HFF-Myc (cell line): ENCODE data around the gene RNF34.

Experiments
- DNase-seq: peaks from one replicate; pipeline ENCODE4 v3.0.0-alpha.2; 2011; ENCODE audit warnings: low read depth; ENCODE audit errors: extremely low read depth
- H3K4me3 ChIP-seq: replicated peaks from 2 replicates; pipeline ENCODE4 v1.5.1; 2011; ENCODE audit warnings: low read depth, mild to moderate bottlenecking, control low read depth, low read length
- CTCF ChIP-seq: IDR thresholded peaks from 2 replicates; pipeline ENCODE4 v1.5.1; 2012; ENCODE audit warnings: mild to moderate bottlenecking, low read depth, low read length, control low read depth; ENCODE audit errors: missing control alignments

RNF34 gene

GRCh38 chr12:121452985-121453360 lies 53.1 kb downstream of the RNF34 start:
- H3K4me3 ChIP-seq = no peak overlapping the region
- DNase-seq = no peak
- no peak for TF ChIP-seq CTCF

GRCh38 chr12:121453629-121454028 lies 53.7 kb downstream of the RNF34 start:
- no peak for TF ChIP-seq CTCF
- no peak overlapping the region for H3K4me3 ChIP-seq
- DNase-seq = no peak

- no peak for DNase-seq
- no peak for TF ChIP-seq CTCF
These were observed 55.0 kb downstream of the RNF34 start for GRCh38 chr12:121454921-121455320.

GRCh38 chr12:121455766-121456420 lies 56.0 kb downstream of the RNF34 start:
- TF ChIP-seq CTCF = no peak
- no peak overlapping the region for H3K4me3 ChIP-seq
- no peak for DNase-seq

More at GRCh38 chr12:121454921-121455320, 55.0 kb downstream of the RNF34 start:
- no peak overlapping the region for H3K4me3 ChIP-seq

- DNase-seq = no peak
These were observed 56.6 kb downstream of the RNF34 start for GRCh38 chr12:121456551-121456950.

GRCh38 chr12:121461048-121461447 lies 61.1 kb downstream of the RNF34 start:
- no peak for DNase-seq
- TF ChIP-seq CTCF = no peak
- no peak overlapping the region for H3K4me3 ChIP-seq

More at GRCh38 chr12:121456551-121456950, 56.6 kb downstream of the RNF34 start:
- no peak for TF ChIP-seq CTCF
- H3K4me3 ChIP-seq = no peak overlapping the region

- no peak for TF ChIP-seq CTCF
- DNase-seq = no peak
- H3K4me3 ChIP-seq = no peak overlapping the region
These were observed 64.4 kb downstream of the RNF34 start for GRCh38 chr12:121464331-121464730.
